GM19324 (cell line): Measurements from ENCODE around the gene EZR.

Experiments used
- ATAC-seq: cut with Tn5 transposase; IDR thresholded peaks from one replicate; pipeline ENCODE4 v1.9.1; 2021; ENCODE audit warnings: mild to moderate bottlenecking, moderate library complexity; ENCODE audit not compliant: unreplicated experiment, low FRiP score

The EZR gene

GRCh38 chr6:158764183-158764849 lies 54.9 kb downstream of the EZR start:
- no peak for ATAC-seq

GRCh38 chr6:158763434-158764182 lies 55.6 kb downstream of the EZR start:
- no peak for ATAC-seq

- no peak for ATAC-seq
These were observed 56.3 kb downstream of the EZR start for GRCh38 chr6:158762787-158763433.

- no peak for ATAC-seq
These were observed 57.4 kb downstream of the EZR start for GRCh38 chr6:158761746-158762145.

GRCh38 chr6:158760618-158761250 lies 58.4 kb downstream of the EZR start:
- ATAC-seq, result no peak

GRCh38 chr6:158759966-158760617 lies 59.1 kb downstream of the EZR start:
- no peak for ATAC-seq

- no peak for ATAC-seq
These were observed 60.2 kb downstream of the EZR start for GRCh38 chr6:158758941-158759479.

GRCh38 chr6:158758451-158758860 lies 60.7 kb downstream of the EZR start:
- no peak for ATAC-seq

GRCh38 chr6:158757753-158758090 lies 61.4 kb downstream of the EZR start:
- ATAC-seq, result no peak

GRCh38 chr6:158756977-158757752 lies 62.0 kb downstream of the EZR start:
- no peak for ATAC-seq

- no peak for ATAC-seq
These were observed 63.0 kb downstream of the EZR start for GRCh38 chr6:158756126-158756525.

- ATAC-seq, result no peak
These were observed 63.5 kb downstream of the EZR start for GRCh38 chr6:158755636-158756035.

GRCh38 chr6:158754738-158755137 lies 64.4 kb downstream of the EZR start:
- no peak for ATAC-seq

- no peak for ATAC-seq
These were observed 65.4 kb downstream of the EZR start for GRCh38 chr6:158753811-158754210.

GRCh38 chr6:158752613-158753012 lies 66.6 kb downstream of the EZR start:
- ATAC-seq, result no peak

GRCh38 chr6:158751921-158752320 lies 67.2 kb downstream of the EZR start:
- ATAC-seq, result no peak

- no peak for ATAC-seq
These were observed 67.9 kb downstream of the EZR start for GRCh38 chr6:158751224-158751623.

GRCh38 chr6:158744986-158745430 lies 74.2 kb downstream of the EZR start:
- no peak for ATAC-seq

GRCh38 chr6:158743033-158743651 lies 76.0 kb downstream of the EZR start:
- no peak for ATAC-seq
